ENCODE measurements around the gene AFAP1L2.

The AFAP1L2 gene

GRCh38 chr10:114437473-114438292 is 33.4 kb upstream of the AFAP1L2 start:
- TF ChIP-seq CTCF (conservative IDR thresholded peaks at IDR 0.05; ENCODE audit: low read depth, low read length) = peak; percentile 56
- DNase-seq (ENCODE audit: low read depth) = no peak
- no peak overlapping the region for H3K4me3 ChIP-seq (ENCODE audit: low read length)

- no peak overlapping the region for H3K4me3 ChIP-seq (ENCODE audit: low read length)
- TF ChIP-seq CTCF (conservative IDR thresholded peaks at IDR 0.05; ENCODE audit: low read depth, low read length) = no peak
- DNase-seq (ENCODE audit: low read depth) = no peak
These were observed 32.6 kb upstream of the AFAP1L2 start for GRCh38 chr10:114436941-114437340.

DNA sequence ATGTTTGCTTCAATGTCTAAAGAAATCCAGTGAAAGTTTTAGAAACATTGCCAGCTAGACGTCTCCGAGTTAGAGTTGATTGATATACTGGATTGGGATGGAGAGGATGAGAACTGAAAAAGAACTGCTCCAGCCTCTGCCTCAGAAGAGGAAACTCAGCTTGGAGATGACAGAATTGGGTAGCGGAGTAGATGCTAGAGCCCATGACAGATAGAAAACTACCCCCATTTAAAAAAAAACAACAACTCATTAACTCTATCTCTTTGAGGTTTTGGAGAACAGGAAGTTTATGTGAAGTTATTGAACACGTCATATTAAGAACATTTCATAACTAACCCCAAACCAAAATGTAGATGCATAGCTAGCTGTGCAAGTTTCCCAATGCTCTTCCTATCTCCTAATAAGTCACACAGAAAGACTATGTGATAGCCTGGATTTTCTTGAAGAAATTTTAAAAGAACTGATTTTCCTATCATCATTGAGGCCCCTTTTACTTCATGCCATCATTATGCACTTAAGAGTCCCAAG is 28.3 kb upstream of the AFAP1L2 start:
- DNase-seq (ENCODE audit: low read depth) = no peak
- no peak for TF ChIP-seq CTCF (conservative IDR thresholded peaks at IDR 0.05; ENCODE audit: low read depth, low read length)
- H3K4me3 ChIP-seq (ENCODE audit: low read length) = no peak overlapping the region

- no peak for DNase-seq (ENCODE audit: low read depth)
- TF ChIP-seq CTCF (conservative IDR thresholded peaks at IDR 0.05; ENCODE audit: low read depth, low read length) = no peak
- H3K4me3 ChIP-seq (ENCODE audit: low read length) = no peak overlapping the region
These were observed 27.3 kb upstream of the AFAP1L2 start for GRCh38 chr10:114431414-114432135.

GRCh38 chr10:114430688-114431413 is 26.5 kb upstream of the AFAP1L2 start:
- H3K4me3 ChIP-seq (ENCODE audit: low read length) = no peak overlapping the region
- no peak for TF ChIP-seq CTCF (conservative IDR thresholded peaks at IDR 0.05; ENCODE audit: low read depth, low read length)
- DNase-seq (ENCODE audit: low read depth) = no peak

DNA sequence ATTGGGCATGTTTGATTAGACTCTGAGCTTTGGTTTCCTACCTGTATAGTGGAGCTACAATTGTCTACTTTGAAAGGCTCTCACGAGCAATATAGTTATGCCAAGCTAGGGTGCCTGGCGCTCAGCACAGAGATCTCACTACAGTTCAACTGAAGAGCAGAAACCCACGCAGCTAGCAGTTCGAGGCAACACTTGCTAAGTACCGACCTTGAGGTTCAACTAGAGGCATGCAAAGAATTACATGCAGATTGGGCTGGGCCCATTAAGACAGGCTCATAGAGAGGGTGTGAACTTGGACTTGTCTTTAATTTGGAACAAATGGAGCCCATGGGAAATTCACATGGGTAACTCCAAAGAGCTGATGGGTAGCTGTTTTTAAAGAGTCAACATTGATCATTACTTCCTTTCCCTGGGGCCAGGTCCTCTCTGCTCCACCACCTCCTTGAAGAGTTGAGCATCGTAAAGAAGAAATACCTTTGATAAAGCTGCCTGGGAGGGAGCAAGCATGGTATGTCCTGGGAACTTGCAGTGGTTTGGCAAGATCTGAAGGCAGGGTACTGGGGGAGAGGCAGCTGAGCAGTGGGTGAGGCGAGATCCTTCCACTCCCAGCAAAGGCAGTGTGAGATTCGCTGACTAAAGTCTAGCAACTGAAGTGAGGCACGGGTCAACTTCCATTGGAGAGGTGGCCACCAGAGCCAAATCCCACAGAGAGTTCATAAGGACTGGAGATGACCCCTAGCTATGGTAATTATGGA is 25.5 kb upstream of the AFAP1L2 start:
- no peak for TF ChIP-seq CTCF (conservative IDR thresholded peaks at IDR 0.05; ENCODE audit: low read depth, low read length)
- DNase-seq (ENCODE audit: low read depth) = no peak
- H3K4me3 ChIP-seq (ENCODE audit: low read length) = no peak overlapping the region
